Right lobe of liver (tissue), 4 donors: ENCODE data around the gene ASPG.

Experiments
- CTCF ChIP-seq, 4 donors: fragments of 200-600 bp in 3 of 4; fragments of 450-650 bp in 1 of 4; IDR thresholded peaks; one replicate each; pipeline versions ENCODE4 v1.5.1 to v1.8.0; 2016 to 2022; ENCODE audit warnings: antibody characterized with exemption in 4 of 4, mild to moderate bottlenecking in 2 of 4
- POLR2A ChIP-seq: fragments of 450-650 bp; IDR thresholded peaks from one replicate; pipeline ENCODE4 v1.6.1; 2017; ENCODE audit warnings: antibody characterized with exemption, mild to moderate bottlenecking
- donor health status: DM: no; HTN: no; CAD: no.
- donor health status: DM: no; HTN: no; CAD: no.
- donor health status: DM: no; HTN: yes; CAD: no.

DNA sequence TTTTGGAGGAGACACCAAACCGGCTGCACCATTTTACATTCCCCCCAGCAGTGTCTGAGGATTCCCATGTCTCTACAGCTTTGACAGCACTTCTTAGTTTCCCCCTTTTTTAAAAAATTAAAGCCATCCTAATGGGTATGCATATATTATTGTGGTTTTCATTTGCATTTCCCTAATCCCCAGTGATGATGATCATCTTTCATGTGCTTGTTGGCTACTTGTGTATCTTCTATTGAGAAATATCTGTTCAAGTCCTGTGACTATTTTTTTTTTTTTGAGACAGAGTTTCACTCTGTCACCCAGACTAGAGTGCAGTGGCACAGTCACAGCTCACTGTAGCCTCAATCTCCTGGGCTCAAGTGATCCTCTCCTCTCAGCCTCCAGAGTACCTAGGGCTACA lies 23.2 kb upstream of the ASPG start:
- no peak for TF ChIP-seq POLR2A
- TF ChIP-seq CTCF (IDR thresholded peaks at IDR 0.05) = no peak
